Pancreas (tissue), 10 donors: ENCODE results near the gene AKAP6. TPM values are rescaled to one million over a fixed set of nuclear protein-coding genes. Genes with fewer than 3 reads are reported as not detected.

Experiments
- ATAC-seq, 4 donors: fragments of 200-7000 bp; cut with Tn5 transposase; one replicate each; pipeline versions ENCODE4 v1.8.0 to v1.9.1; 2020; ENCODE audit warnings: mild to moderate bottlenecking in 4 of 4, moderate library complexity in 4 of 4
- DNase-seq, 6 donors: peaks; one replicate each; pipeline ENCODE4 v3.0.0-alpha.2; 2020
- FAIRE-seq: peaks from 2 replicates; lab custom pipeline; 2012; peaks lifted over from hg19 to GRCh38; lab: Jason Lieb, UNC
- H3K27ac ChIP-seq, 4 donors: fragments of 200-600 bp; sonication (generic); 1 replicate in 3 of 4; 2 replicates in 1 of 4; pipeline versions ENCODE4 v1.5.0 to v1.8.0; 2020
- H3K27me3 ChIP-seq, 4 donors: fragments of 200-600 bp; one replicate each; pipeline ENCODE4 v1.8.0; 2021
- H3K36me3 ChIP-seq, 3 donors: fragments of 200-600 bp; sonication (generic) in 1 of 3; one replicate each; pipeline versions ENCODE4 v1.5.0 to v1.8.0; 2020 to 2021
- H3K4me1 ChIP-seq, 3 donors: fragments of 200-600 bp; one replicate each; pipeline ENCODE4 v1.8.0; 2021
- H3K4me3 ChIP-seq, 4 donors: fragments of 200-600 bp; sonication (generic) in 2 of 4; one replicate each; pipeline versions ENCODE4 v1.5.0 to v1.8.0; 2020 to 2021
- H3K9me3 ChIP-seq, 4 donors: fragments of 200-600 bp; one replicate each; pipeline ENCODE4 v1.8.0; 2021
- CTCF ChIP-seq, 4 donors: fragments of 200-600 bp; sonication (generic) in 3 of 4; IDR thresholded peaks; one replicate each; pipeline versions ENCODE4 v1.5.0 to v1.8.0; 2021; ENCODE audit warnings: antibody characterized with exemption in 4 of 4
- WGBS, 2 donors: extraction: QIAGEN DNeasy Blood & Tissue Kit; methylation state at CpG; one replicate each; pipeline ENCODE4 v1.1.7; 2013; 5-methylcytosine and 5-hydroxymethylcytosine counted together
- intact Hi-C, 3 donors: fragments of 100-400 bp; cut with DNase I; formaldehyde crosslinking; loops; one replicate each; pipeline versions ENCODE4 v1.11.1 to v1.14.2; 2022
- polyA plus RNA-seq, 2 donors: library from polyadenylated mRNA; stranded (reverse); fragments of 200-250 nt; gene quantifications; one replicate each; pipeline ENCODE4 v1.2.3, GENCODE V29; 2013
- total RNA-seq, 6 donors: library from RNA; stranded (reverse); fragmentation: NEBNext Ultra II Directional in 4 of 6; extraction: Animal tissue kit (Norgen Biotek cat#: 25700) in 4 of 6; gene quantifications; one replicate each; pipeline versions ENCODE4 v1.2.1 to v1.2.4, GENCODE V29; 2021 to 2023
- donor health status: healthy with polysubstance abuse.
- donor health status: DM: no; HTN: no; CAD: no; lungs with moderate emphysema.
- donor health status: DM: no; HTN: no; CAD: no.
- donor health status: control.
- donor health status: control.
- donor health status: Bipolar disorder and iron deficiency.
- donor health status: DM: yes; HTN: yes; CAD: no.
- donor health status: DM: no; HTN: no; CAD: no.
- donor health status: DM: no; HTN: no; CAD: no.
- donor health status: DM: yes; HTN: yes; CAD: no.

The AKAP6 gene
- total and polyA plus RNA-seq, 8 donors = 0.34 to 2.2 (median 1.8) TPM

GRCh38 chr14:32311294-32312009, 17.6 kb upstream of the AKAP6 start:
- H3K27me3 ChIP-seq = no peaks in the 10 kb centered on the region
- FAIRE-seq = no peak
- TF ChIP-seq CTCF (IDR thresholded peaks at IDR 0.05) = no peak
- no peak for ATAC-seq
- H3K27ac ChIP-seq = no peak overlapping the region
- intact Hi-C loops = no loop called here
- H3K36me3 ChIP-seq = no peaks in the 10 kb centered on the region
- no peak overlapping the region for H3K4me3 ChIP-seq
- DNase-seq = no peak
- peaks cover 0 to 9% (median 0%) of the 10 kb centered on the region in 3 donors for H3K4me1 ChIP-seq
- no peaks in the 10 kb centered on the region for H3K9me3 ChIP-seq
- 57% methylated on average over 3 of the region's 3 CpGs for WGBS, 2 donors

DNA sequence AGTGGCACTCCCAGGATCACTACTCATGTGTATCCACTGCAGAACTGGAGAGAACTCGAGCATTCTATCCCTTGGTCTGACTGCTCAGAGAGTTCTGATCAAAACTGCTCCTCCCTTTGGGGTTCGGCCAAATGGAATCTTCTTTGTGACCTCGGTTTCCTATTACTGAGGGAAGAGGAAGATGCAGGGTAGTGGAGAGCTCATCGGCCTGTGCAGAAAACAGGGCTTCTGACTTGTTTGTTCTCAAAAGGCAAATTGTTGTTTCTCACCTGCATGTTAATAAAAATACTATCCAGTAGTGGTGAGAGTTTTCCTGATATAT, 17.1 kb upstream of the AKAP6 start:
- no peaks in the 10 kb centered on the region for H3K9me3 ChIP-seq
- H3K4me1 ChIP-seq = peaks cover 0 to 8% (median 0%) of the 10 kb centered on the region in 3 donors
- ATAC-seq (no peak), FAIRE-seq (no peak), DNase-seq (no peak)
- no peaks in the 10 kb centered on the region for H3K36me3 ChIP-seq
- intact Hi-C loops = no loop called here
- H3K4me3 ChIP-seq = no peak overlapping the region
- no peak overlapping the region for H3K27ac ChIP-seq
- WGBS, 2 donors = 70 to 78% methylated on average over 4 of the region's 4 CpGs
- TF ChIP-seq CTCF (IDR thresholded peaks at IDR 0.05) = no peak
- no peaks in the 10 kb centered on the region for H3K27me3 ChIP-seq

DNA sequence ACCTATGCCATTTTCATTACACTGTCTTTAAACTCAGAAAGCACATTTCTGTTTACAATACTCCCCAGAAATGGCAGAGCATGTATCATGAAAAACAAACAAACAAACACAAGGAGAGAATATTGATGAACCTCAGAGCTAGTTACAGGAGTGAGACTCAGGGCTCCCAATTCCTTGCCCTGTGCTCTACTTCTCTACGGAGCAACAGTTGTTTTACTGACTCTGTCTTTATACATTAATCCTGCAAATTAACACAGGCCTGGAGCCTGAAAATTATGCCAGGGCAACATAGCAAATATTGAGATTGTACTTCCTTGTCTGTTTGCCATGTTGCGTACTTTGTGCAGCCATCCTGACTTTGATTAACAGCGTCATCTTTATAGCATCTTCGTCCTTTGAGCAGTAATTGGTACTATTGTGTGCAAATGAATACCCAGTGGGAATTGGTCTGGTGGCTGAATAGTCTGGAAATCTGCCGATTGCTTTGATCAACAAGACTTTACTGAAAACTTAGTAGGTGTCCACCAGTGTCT, 15.2 kb upstream of the AKAP6 start:
- ATAC-seq (peak in 2 of 4 donors; percentile 35 to 55), DNase-seq (no peak), FAIRE-seq (no peak)
- no peaks in the 10 kb centered on the region for H3K36me3 ChIP-seq
- no peak for TF ChIP-seq CTCF (IDR thresholded peaks at IDR 0.05)
- intact Hi-C loops = no loop called here
- no peaks in the 10 kb centered on the region for H3K27me3 ChIP-seq
- H3K4me1 ChIP-seq = no peaks in the 10 kb centered on the region
- no peaks in the 10 kb centered on the region for H3K9me3 ChIP-seq
- H3K4me3 ChIP-seq = no peak overlapping the region
- H3K27ac ChIP-seq = no peak overlapping the region
- 61 to 68% methylated on average over 5 of the region's 5 CpGs for WGBS, 2 donors

DNA sequence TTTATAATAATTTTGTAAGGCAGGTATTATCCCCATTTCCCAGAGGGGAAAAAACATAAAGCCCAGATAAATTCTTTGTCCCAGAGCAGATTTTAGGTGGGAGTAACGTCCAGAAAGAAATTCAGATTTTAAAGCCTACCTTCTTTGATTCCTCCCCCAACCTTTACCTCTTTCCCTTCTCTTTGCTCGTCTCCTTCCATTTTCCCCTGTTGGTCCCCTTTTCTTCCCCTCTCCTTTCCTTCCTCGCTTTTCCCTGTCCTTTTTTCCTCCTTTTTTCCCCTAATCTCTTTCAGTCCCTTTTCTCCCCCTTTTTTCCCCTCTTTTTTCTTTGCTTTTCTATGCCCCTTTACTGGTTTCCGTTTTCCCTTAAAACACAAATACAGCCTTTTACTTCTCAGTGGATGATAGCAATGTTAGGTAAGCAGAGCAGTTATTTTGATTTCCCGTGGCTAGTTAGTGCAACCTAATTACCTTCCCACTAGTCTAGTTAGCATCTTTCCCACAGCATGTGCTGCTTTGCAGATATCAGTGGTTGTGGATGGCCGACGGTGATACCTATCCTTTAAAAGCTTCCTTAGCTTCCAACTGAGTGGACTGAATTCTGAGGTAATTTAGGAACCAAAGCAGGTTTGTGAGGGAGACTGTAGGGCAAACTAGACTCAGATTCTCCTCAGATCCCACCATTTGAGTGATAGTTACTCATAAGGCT, 10.9 kb upstream of the AKAP6 start:
- TF ChIP-seq CTCF (IDR thresholded peaks at IDR 0.05) = no peak
- ATAC-seq = no peak
- Histone ChIP-seq H3K9me3 (no peaks in the 10 kb centered on the region), H3K36me3 (no peaks in the 10 kb centered on the region), H3K27me3 (no peaks in the 10 kb centered on the region), H3K4me1 (no peaks in the 10 kb centered on the region), H3K4me3 (no peak overlapping the region), H3K27ac (no peak overlapping the region)
- 77 to 89% methylated on average over 7 of the region's 7 CpGs for WGBS, 2 donors
- DNase-seq = no peak
- FAIRE-seq = no peak
- intact Hi-C loops = no loop called here
